IMR-90 (cell line): ENCODE results near the gene NEK8. TPM values are rescaled to one million over a fixed set of nuclear protein-coding genes. Genes with fewer than 3 reads are reported as not detected.

Source experiments
- ATAC-seq: fragments of 200-7000 bp; cut with Tn5 transposase; 2 replicates; pipeline ENCODE4 v1.9.1; 2020; ENCODE audit warnings: low read depth, mild to moderate bottlenecking, moderate library complexity
- BruUV-seq: library from RNA; stranded (reverse); fragments of 400-500 nt; replicated peaks from 2 replicates; lab custom pipeline; 2021; lab: Mats Ljungman, UMichigan
- CTCF ChIA-PET: fragments of 300-600 bp; formaldehyde crosslinking; extraction: SDS; loops from one replicate; lab custom pipeline; 2021; ENCODE audit warnings: antibody characterized with exemption; lab: Yijun Ruan, JAX
- POLR2A ChIA-PET: fragments of 300-600 bp; sonication (Branson Sonifier 250); formaldehyde crosslinking; loops from one replicate; lab custom pipeline; 2022; ENCODE audit warnings: antibody characterized with exemption; ENCODE audit not compliant: unreplicated experiment; lab: Charles Lee
- DNase-seq: peaks from one replicate; pipeline ENCODE4 v3.0.0; 2013
- H2AFZ ChIP-seq: replicated peaks from 2 replicates; pipeline ENCODE3; 2013; ENCODE audit warnings: low read length, mild to moderate bottlenecking; ENCODE audit not compliant: poor library complexity
- H2AK5ac ChIP-seq: 2 replicates; pipeline ENCODE4 v1.6.1; 2013; ENCODE audit warnings: low read depth, low read length, inconsistent platforms
- H2AK9ac ChIP-seq: replicated peaks from 2 replicates; pipeline ENCODE3; 2013; ENCODE audit warnings: mild to moderate bottlenecking, low read depth, low read length, moderate library complexity; ENCODE audit not compliant: poor library complexity
- H2BK120ac ChIP-seq: 2 replicates; pipeline ENCODE4 v1.6.1; 2013; ENCODE audit warnings: low read depth, low read length, inconsistent platforms
- H2BK15ac ChIP-seq: 3 replicates; pipeline ENCODE4 v1.6.1; 2013; ENCODE audit warnings: low read depth, low read length, inconsistent platforms
- H2BK20ac ChIP-seq: 2 replicates; pipeline ENCODE4 v1.6.1; 2013; ENCODE audit warnings: low read depth, mild to moderate bottlenecking, inconsistent platforms, low read length, moderate library complexity
- H2BK5ac ChIP-seq: 2 replicates; pipeline ENCODE4 v1.6.1; 2013; ENCODE audit warnings: mild to moderate bottlenecking, low read depth, low read length, inconsistent platforms; ENCODE audit not compliant: poor library complexity, severe bottlenecking
- H3K14ac ChIP-seq: replicated peaks from 2 replicates; pipeline ENCODE4 v1.6.1; 2013; ENCODE audit warnings: low read depth, low read length, inconsistent platforms
- H3K18ac ChIP-seq: 2 replicates; pipeline ENCODE4 v1.6.1; 2013; ENCODE audit warnings: low read depth, low read length, control low read depth
- H3K23ac ChIP-seq: 2 replicates; pipeline ENCODE4 v1.6.1; 2013; ENCODE audit warnings: low read depth, low read length, inconsistent platforms
- H3K27ac ChIP-seq: 2 replicates; pipeline ENCODE4 v1.5.1; 2013; ENCODE audit warnings: mild to moderate bottlenecking, control low read depth, low read length; ENCODE audit not compliant: insufficient read depth
- H3K27me3 ChIP-seq: 2 replicates; pipeline ENCODE4 v1.6.1; 2013; ENCODE audit warnings: low read length; ENCODE audit not compliant: control insufficient read depth, insufficient read depth
- H3K36me3 ChIP-seq: 2 replicates; pipeline ENCODE4 v1.6.1; 2013; ENCODE audit warnings: low read length, mixed read lengths; ENCODE audit not compliant: control insufficient read depth, insufficient read depth
- H3K4ac ChIP-seq: 2 replicates; pipeline ENCODE4 v1.6.1; 2013; ENCODE audit warnings: low read depth, low read length, inconsistent platforms
- H3K4me1 ChIP-seq: 2 replicates; pipeline ENCODE4 v1.6.1; 2013; ENCODE audit warnings: low read length, mixed read lengths; ENCODE audit not compliant: control insufficient read depth, insufficient read depth
- H3K4me2 ChIP-seq: 2 replicates; pipeline ENCODE4 v1.6.1; 2013; ENCODE audit warnings: low read depth, mild to moderate bottlenecking, control low read depth, low read length, moderate library complexity
- H3K4me3 ChIP-seq: 2 replicates; pipeline ENCODE4 v1.5.1; 2013; ENCODE audit warnings: low read depth, mild to moderate bottlenecking, control low read depth, low read length, moderate library complexity; ENCODE audit not compliant: insufficient read depth
- H3K56ac ChIP-seq: 2 replicates; pipeline ENCODE4 v1.6.1; 2013; ENCODE audit warnings: low read length, inconsistent platforms; ENCODE audit not compliant: insufficient read depth; ENCODE audit errors: extremely low read depth
- H3K79me1 ChIP-seq, 2 experiments: 2 replicates each; pipeline ENCODE4 v1.6.1; 2013; ENCODE audit warnings: low read length in 2 of 2, inconsistent platforms in 1 of 2, low read depth in 1 of 2
- H3K9ac ChIP-seq: 2 replicates; pipeline ENCODE4 v1.6.1; 2013; ENCODE audit warnings: low read depth, low read length, control low read depth
- H3K9me1 ChIP-seq: 2 replicates; pipeline ENCODE4 v1.6.1; 2013; ENCODE audit warnings: low read length, inconsistent platforms; ENCODE audit not compliant: insufficient read depth
- H3K9me3 ChIP-seq: 2 replicates; pipeline ENCODE4 v1.6.1; 2013; ENCODE audit warnings: low read length; ENCODE audit not compliant: control insufficient read depth, insufficient read depth
- H4K20me1 ChIP-seq: 2 replicates; pipeline ENCODE4 v1.6.1; 2013; ENCODE audit warnings: low read length, inconsistent platforms; ENCODE audit not compliant: insufficient read depth
- H4K5ac ChIP-seq: 2 replicates; pipeline ENCODE4 v1.6.1; 2013; ENCODE audit warnings: mild to moderate bottlenecking, low read depth, low read length, control low read depth
- H4K8ac ChIP-seq, 2 experiments: 2 replicates each; pipeline ENCODE4 v1.6.1; 2013; ENCODE audit warnings: low read depth in 2 of 2, low read length in 2 of 2, control low read depth in 1 of 2, inconsistent platforms in 1 of 2
- H4K91ac ChIP-seq: 2 replicates; pipeline ENCODE4 v1.6.1; 2013; ENCODE audit warnings: low read depth, low read length, inconsistent platforms; ENCODE audit not compliant: insufficient read depth
- FOS ChIP-seq: fragments of 150-350 bp; IDR thresholded peaks from 2 replicates; pipeline ENCODE4 v1.6.1; 2016; ENCODE audit warnings: low read depth, low read length
- MAZ ChIP-seq: IDR thresholded peaks from 2 replicates; pipeline ENCODE4 v1.6.1; 2012; ENCODE audit warnings: low read depth, mild to moderate bottlenecking, low read length, improper control_type of control experiment, moderate library complexity, borderline replicate concordance
- NFE2L2 ChIP-seq: fragments of 150-350 bp; IDR thresholded peaks from 2 replicates; pipeline ENCODE4 v1.6.1; 2016; ENCODE audit warnings: low read depth, mild to moderate bottlenecking, low read length
- WGBS, 2 experiments: methylation state at CpG; one replicate each; pipeline versions ENCODE4 v1.1.5 to v1.1.7; 2013; ENCODE audit warnings: missing lambda C conversion rate in 2 of 2; ENCODE audit not compliant: insufficient read length in 1 of 2; ENCODE audit errors: extremely low coverage in 2 of 2; 5-methylcytosine and 5-hydroxymethylcytosine counted together
- dilution Hi-C: fragments of 300-500 bp; cut with HindIII; formaldehyde crosslinking; loops from one replicate; pipeline ENCODE4 v1.14.3; 2018; ENCODE audit warnings: low sequenced_read_pairs; ENCODE audit not compliant: unreplicated experiment
- in situ Hi-C: fragments of 300-500 bp; cut with MboI; formaldehyde crosslinking; loops from 3 replicates; pipeline ENCODE4 v1.14.3; 2019; ENCODE audit warnings: low sequenced_read_pairs, inconsistent platforms, mixed read lengths
- intact Hi-C: fragments of 100-400 bp; cut with micrococcal nuclease; formaldehyde crosslinking; loops from 2 replicates; pipeline ENCODE4 v1.10.0; 2022
- microRNA-seq, 2 experiments: library from miRNA; stranded (forward) in 1 of 2; unstranded in 1 of 2; fragments of 10-50 nt in 1 of 2; fragments of <30 nt in 1 of 2; gene quantifications in 1 of 2; microRNA quantifications in 1 of 2; one replicate each; pipeline versions ENCODE3 to v1.1.0; 2013 to 2020; ENCODE audit not compliant: insufficient read depth in 1 of 2, insufficient read length in 1 of 2, unreplicated experiment in 1 of 2
- polyA plus RNA-seq, 3 experiments: library from polyadenylated mRNA; depleted of rRNA; stranded (reverse); fragments of >200 nt; gene quantifications; 2 replicates each; pipeline ENCODE4 v1.2.3, GENCODE V29; 2012; ENCODE audit warnings: low replicate concordance in 1 of 3
- small RNA-seq, 5 experiments: library from RNA; depleted of rRNA; stranded (forward); fragments of <200 nt; gene quantifications; one replicate each; pipeline ENCODE3, GENCODE V24; 2012
- total RNA-seq: library from RNA; depleted of rRNA; stranded (reverse); fragments of >200 nt; gene quantifications from 2 replicates; pipeline ENCODE4 v1.2.3, GENCODE V29; 2012; rRNA removed

Gene NEK8
- total and polyA plus RNA-seq, 2 of the 4 experiments (the other 2 are of a cell fraction): 4.6 to 5.2 TPM

DNA sequence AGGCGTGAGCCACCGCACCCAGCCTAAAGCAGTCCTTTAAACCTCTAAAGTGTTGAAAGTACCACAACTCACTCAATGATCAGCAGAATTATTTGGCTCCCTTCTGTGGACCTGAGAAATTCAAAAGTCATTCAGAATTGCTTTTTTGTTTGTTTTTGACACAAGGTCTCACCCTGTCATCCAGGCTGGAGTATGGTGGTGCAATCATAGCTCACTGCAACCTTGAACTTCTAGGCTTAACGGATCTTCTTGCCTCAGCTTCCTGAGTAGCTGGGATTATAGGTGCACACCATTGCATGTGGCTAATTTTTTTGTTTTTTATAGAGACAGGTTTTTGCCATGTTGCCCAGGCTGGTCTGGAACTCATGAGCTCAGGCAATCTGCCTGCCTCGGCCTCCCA lies 59.5 kb downstream of the NEK8 start:
- no peak overlapping the region for H2BK15ac ChIP-seq
- H4K8ac ChIP-seq: no peak overlapping the region
- POLR2A ChIA-PET: no interaction called here
- H3K18ac ChIP-seq: no peak overlapping the region
- H3K56ac ChIP-seq: no peak overlapping the region
- H3K36me3 ChIP-seq: no peaks in the 10 kb centered on the region; the same call in 1 of the 2 replicates
- in situ Hi-C loops (no loop called here), dilution Hi-C loops (no loop called here), intact Hi-C loops (loop anchor here (2.0 kb wide), 1 partner anchor 19 kb away; no protein-coding TSS in a partner anchor)
- H3K9me1 ChIP-seq: no peaks in the 10 kb centered on the region; the same call in none of the 2 replicates
- no peak overlapping the region for H2BK120ac ChIP-seq
- H3K9ac ChIP-seq: no peak overlapping the region
- peaks cover 42% of the 10 kb centered on the region for H4K20me1 ChIP-seq
- H2BK5ac ChIP-seq: no peak overlapping the region
- CTCF ChIA-PET: no interaction called here
- TF ChIP-seq MAZ (no peak), FOS (no peak), NFE2L2 (no peak)
- no peak overlapping the region for H3K14ac ChIP-seq
- H3K4ac ChIP-seq: no peak overlapping the region
- no peak for ATAC-seq
- H2AFZ ChIP-seq: no peak overlapping the region
- H2AK9ac ChIP-seq: no peak overlapping the region
- BruUV-seq: no TSS peak
- H3K4me1 ChIP-seq: no peaks in the 10 kb centered on the region
- WGBS, 2 experiments: no CpG with 5 or more reads among the region's 4 CpGs
- no peaks in the 10 kb centered on the region for H3K9me3 ChIP-seq
- no peak overlapping the region for H4K91ac ChIP-seq
- no peak overlapping the region for H3K4me3 ChIP-seq
- no peak overlapping the region for H4K5ac ChIP-seq
- no peak overlapping the region for H2BK20ac ChIP-seq
- no peaks in the 10 kb centered on the region for H3K27me3 ChIP-seq
- H3K4me2 ChIP-seq: no peak overlapping the region
- H3K27ac ChIP-seq: no peak overlapping the region
- peaks cover 24 to 66% of the 10 kb centered on the region in 2 experiments for H3K79me1 ChIP-seq
- H2AK5ac ChIP-seq: no peak overlapping the region
- DNase-seq: no peak
- no peak overlapping the region for H3K23ac ChIP-seq

Small RNA genes within 50 kb of the gene (microRNA-seq; reads per million reads assigned to microRNA genes)
- gene SNORD42A (ENCODE audit: insufficient read depth, insufficient read length): not detected
- gene SNORD42B (ENCODE audit: insufficient read depth, insufficient read length): not detected
- gene SNORD4A (ENCODE audit: insufficient read depth, insufficient read length): not detected
- gene SNORD4B (ENCODE audit: insufficient read depth, insufficient read length): not detected

Small RNA genes within 50 kb of the gene (small RNA-seq; reads per million reads assigned to genes)
- gene SNORD42A (0 reads per million in 5 experiments), gene SNORD42B (0 to 10.4 (median 1.8) reads per million in 5 experiments), gene SNORD4A (0 reads per million in 5 experiments), gene SNORD4B (0 reads per million in 5 experiments)

Other genes with a start within 250 kb of the NEK8 start
- gene FOXN1, start 222.4 kb upstream of the NEK8 start, total RNA-seq: not detected in 2 replicates
- not detected in 2 replicates for gene FOXN1, start 222.4 kb upstream of the NEK8 start, polyA plus RNA-seq (2012; rRNA removed)
- 21.7 and 22.4 TPM in 2 replicates for gene UNC119, start 176.2 kb upstream of the NEK8 start, total RNA-seq
- 57.4 and 63.2 TPM in 2 replicates for gene UNC119, start 176.2 kb upstream of the NEK8 start, polyA plus RNA-seq (2012; rRNA removed)
- 27.5 and 28.7 TPM in 2 replicates for gene PIGS, start 157.3 kb upstream of the NEK8 start, total RNA-seq
- gene PIGS, start 157.3 kb upstream of the NEK8 start, polyA plus RNA-seq (2012; rRNA removed): 77.9 and 78.9 TPM in 2 replicates
- 46.1 and 47.0 TPM in 2 replicates for gene ALDOC, start 151.9 kb upstream of the NEK8 start, total RNA-seq
- gene ALDOC, start 151.9 kb upstream of the NEK8 start, polyA plus RNA-seq (2012; rRNA removed): 62.6 and 69.7 TPM in 2 replicates
- gene SPAG5, start 129.8 kb upstream of the NEK8 start, total RNA-seq: 55.5 and 60.8 TPM in 2 replicates
- gene SPAG5, start 129.8 kb upstream of the NEK8 start, polyA plus RNA-seq (2012; rRNA removed): 40.3 and 47.3 TPM in 2 replicates
- gene RSKR, start 114.6 kb upstream of the NEK8 start, total RNA-seq: 2.2 and 2.8 TPM in 2 replicates
- gene RSKR, start 114.6 kb upstream of the NEK8 start, polyA plus RNA-seq (2012; rRNA removed): 5.9 and 6.8 TPM in 2 replicates
- gene BLTP2, start 83.6 kb upstream of the NEK8 start, total RNA-seq: 146 and 174 TPM in 2 replicates
- gene BLTP2, start 83.6 kb upstream of the NEK8 start, polyA plus RNA-seq (2012; rRNA removed): 42.3 and 49.0 TPM in 2 replicates
- 79.2 and 81.7 TPM in 2 replicates for gene SDF2, start 66.9 kb upstream of the NEK8 start, total RNA-seq
- 76.0 and 80.8 TPM in 2 replicates for gene SDF2, start 66.9 kb upstream of the NEK8 start, polyA plus RNA-seq (2012; rRNA removed)
- gene SUPT6H, start 66.6 kb upstream of the NEK8 start, total RNA-seq: 44.8 and 45.0 TPM in 2 replicates
- gene SUPT6H, start 66.6 kb upstream of the NEK8 start, polyA plus RNA-seq (2012; rRNA removed): 40.0 and 41.4 TPM in 2 replicates
- gene PROCA1, start 16.9 kb upstream of the NEK8 start, total RNA-seq: 0.28 and 0.36 TPM in 2 replicates
- 1.7 and 3.0 TPM in 2 replicates for gene PROCA1, start 16.9 kb upstream of the NEK8 start, polyA plus RNA-seq (2012; rRNA removed)
- 304 and 351 TPM in 2 replicates for gene RAB34, start 10.9 kb upstream of the NEK8 start, total RNA-seq
- gene RAB34, start 10.9 kb upstream of the NEK8 start, polyA plus RNA-seq (2012; rRNA removed): 374 and 387 TPM in 2 replicates
- 572 and 596 TPM in 2 replicates for gene RPL23A, start 8.8 kb upstream of the NEK8 start, total RNA-seq
- gene RPL23A, start 8.8 kb upstream of the NEK8 start, polyA plus RNA-seq (2012; rRNA removed): 958 and 1,004 TPM in 2 replicates
- 3.6 and 3.9 TPM in 2 replicates for gene TLCD1, start 2.6 kb upstream of the NEK8 start, total RNA-seq
- gene TLCD1, start 2.6 kb upstream of the NEK8 start, polyA plus RNA-seq (2012; rRNA removed): 8.7 and 9.3 TPM in 2 replicates
- 27.5 and 36.9 TPM in 2 replicates for gene TRAF4, start 15.2 kb downstream of the NEK8 start, total RNA-seq
- gene TRAF4, start 15.2 kb downstream of the NEK8 start, polyA plus RNA-seq (2012; rRNA removed): 63.2 and 75.6 TPM in 2 replicates
- gene FAM222B, start 114.0 kb downstream of the NEK8 start, total RNA-seq: 2.2 and 2.5 TPM in 2 replicates
- gene FAM222B, start 114.0 kb downstream of the NEK8 start, polyA plus RNA-seq (2012; rRNA removed): 10.8 and 11.4 TPM in 2 replicates
- 25.8 and 34.1 TPM in 2 replicates for gene ERAL1, start 126.2 kb downstream of the NEK8 start, total RNA-seq
- gene ERAL1, start 126.2 kb downstream of the NEK8 start, polyA plus RNA-seq (2012; rRNA removed): 62.3 and 71.3 TPM in 2 replicates
- 19.7 and 31.1 TPM in 2 replicates for gene FLOT2, start 168.9 kb downstream of the NEK8 start, total RNA-seq
- 60.1 and 67.9 TPM in 2 replicates for gene FLOT2, start 168.9 kb downstream of the NEK8 start, polyA plus RNA-seq (2012; rRNA removed)
- 2.7 and 2.8 TPM in 2 replicates for gene DHRS13, start 174.3 kb downstream of the NEK8 start, total RNA-seq
- 3.9 and 4.1 TPM in 2 replicates for gene DHRS13, start 174.3 kb downstream of the NEK8 start, polyA plus RNA-seq (2012; rRNA removed)
- 25.6 and 26.7 TPM in 2 replicates for gene PHF12, start 222.7 kb downstream of the NEK8 start, total RNA-seq
- 24.4 and 28.9 TPM in 2 replicates for gene PHF12, start 222.7 kb downstream of the NEK8 start, polyA plus RNA-seq (2012; rRNA removed)